Fibroblast of pulmonary artery (primary cell): ENCODE results near the gene MAN1A1.

ENCODE experiments used
- DNase-seq: peaks from one replicate; pipeline ENCODE4 v3.0.0-alpha.2; 2010; ENCODE audit warnings: low read depth
- H3K4me3 ChIP-seq: replicated peaks from 2 replicates; pipeline ENCODE4 v1.5.1; 2011; ENCODE audit warnings: low read depth, mild to moderate bottlenecking, control low read depth, low read length, moderate library complexity
- CTCF ChIP-seq: IDR thresholded peaks from 2 replicates; pipeline ENCODE4 v1.5.1; 2011; ENCODE audit warnings: mild to moderate bottlenecking, control low read depth, low read length, inconsistent platforms; ENCODE audit errors: missing control alignments

The MAN1A1 gene

GRCh38 chr6:119205911-119206618 lies 143.5 kb downstream of the MAN1A1 start:
- H3K4me3 ChIP-seq, result no peak overlapping the region
- TF ChIP-seq CTCF, result no peak
- no peak for DNase-seq

GRCh38 chr6:119204719-119205118 lies 144.8 kb downstream of the MAN1A1 start:
- no peak for DNase-seq
- H3K4me3 ChIP-seq, result no peak overlapping the region
- no peak for TF ChIP-seq CTCF

GRCh38 chr6:119201480-119201879 lies 148.1 kb downstream of the MAN1A1 start:
- no peak for TF ChIP-seq CTCF

GRCh38 chr6:119200512-119201175 lies 148.9 kb downstream of the MAN1A1 start:
- DNase-seq, result no peak
- no peak for TF ChIP-seq CTCF
- no peak overlapping the region for H3K4me3 ChIP-seq

More at GRCh38 chr6:119201480-119201879, 148.1 kb downstream of the MAN1A1 start:
- DNase-seq, result no peak
- H3K4me3 ChIP-seq, result no peak overlapping the region

- DNase-seq, result no peak
- TF ChIP-seq CTCF, result no peak
- H3K4me3 ChIP-seq, result no peak overlapping the region
Measured at GRCh38 chr6:119197271-119197670, 152.3 kb downstream of the MAN1A1 start.

GRCh38 chr6:119196715-119197114 lies 152.8 kb downstream of the MAN1A1 start:
- TF ChIP-seq CTCF, result no peak

More at GRCh38 chr6:119196715-119197114, 152.8 kb downstream of the MAN1A1 start:
- DNase-seq, result no peak
- no peak overlapping the region for H3K4me3 ChIP-seq
